ENCODE results near the gene MTA2. TPM values are rescaled to one million over a fixed set of nuclear protein-coding genes. Genes with fewer than 3 reads are reported as not detected.

Gene MTA2
- total and polyA plus RNA-seq, 2 of the 8 experiments (the other 6 are each of a cell fraction or from before 2014, with no cell fraction given), result 25.7 to 114 TPM

GRCh38 chr11:62567018-62567633 lies 34.5 kb downstream of the MTA2 start:
- no peak overlapping the region for H2BK15ac ChIP-seq (ENCODE audit: low read length)
- no peak overlapping the region for H2AFZ ChIP-seq (ENCODE audit: low read length)
- FAIRE-seq (no peak), DNase-seq (ENCODE audit: low read depth in 1 of 2, low spot score in 2 of 2) (no peak)
- no peak overlapping the region for H3K4me3 ChIP-seq (ENCODE audit: extremely low read depth in 1 of 4, insufficient read depth in 2 of 4, low read depth in 3 of 4, low read length in 4 of 4)
- H2AK5ac ChIP-seq (ENCODE audit: low read depth, low read length), result no peak overlapping the region
- H3K9ac ChIP-seq (replicated peaks in 1 of 4; ENCODE audit: extremely low read depth in 1 of 4, low read depth in 3 of 4, low read length in 3 of 4), result 0 out of 7 replicates have a peak overlapping the region, but pooled peaks of 1 of the 4 experiments have one; percentile 13
- 92% methylated on average over 8 of the region's 8 CpGs; no CpG with 5 or more reads in 1 of the 2 experiments for WGBS, 2 experiments (ENCODE audit: extremely low coverage in 1 of 2, insufficient coverage in 1 of 2, insufficient read length in 1 of 2, insufficient replicate concordance in 2 of 2, low coverage in 1 of 2, low lambda C conversion rate in 2 of 2, missing lambda C conversion rate in 1 of 2)
- no peak overlapping the region for H4K5ac ChIP-seq (ENCODE audit: insufficient read length, low read depth, low read length)
- no peak overlapping the region for H3K18ac ChIP-seq (ENCODE audit: extremely low read depth, low read length)
- no peak overlapping the region for H4K8ac ChIP-seq (ENCODE audit: extremely low read depth, insufficient read depth, low read length)
- no peaks in the 10 kb centered on the region; the same call in 1 of the 2 replicates for H3K79me1 ChIP-seq (ENCODE audit: low read depth, low read length)
- POLR2A ChIA-PET (ENCODE audit: partially characterized antibody), result interaction anchor here (0.6 to 20.7 kb wide), 9 partner anchors 2 to 270 kb away, joined by 3 to 336 read pairs (median 4); partner anchors contain the start of genes C11orf98, CSKMT and EEF1G
- CTCF ChIA-PET (ENCODE audit: partially characterized antibody), result interaction anchor here (2.9 to 3.0 kb wide), 2 partner anchors 24 to 143 kb away, joined by 13 to 17 read pairs; no protein-coding TSS in a partner anchor
- peaks cover 18 to 41% of the 10 kb centered on the region in 2 experiments for H4K20me1 ChIP-seq (replicated peaks in 1 of 2; ENCODE audit: control insufficient read depth in 1 of 2, insufficient read depth in 2 of 2, low read length in 2 of 2)
- H3K23ac ChIP-seq (ENCODE audit: insufficient read length), result no peak overlapping the region
- H3K79me2 ChIP-seq (ENCODE audit: control insufficient read depth in 1 of 2, insufficient read depth in 2 of 2, low read length in 2 of 2), result peaks cover 0 to 61% of the 10 kb centered on the region in 2 experiments; a peak in 3 of 4 replicates
- no peak overlapping the region for H2BK12ac ChIP-seq (ENCODE audit: low read depth, low read length)
- H3K14ac ChIP-seq (ENCODE audit: insufficient read length), result no peak overlapping the region
- no peak overlapping the region for H2BK120ac ChIP-seq (replicated peaks; ENCODE audit: low read depth, low read length)
- no peak overlapping the region for H4K91ac ChIP-seq (replicated peaks; ENCODE audit: insufficient read length, low read length)
- no peak overlapping the region for H3K56ac ChIP-seq (replicated peaks; ENCODE audit: insufficient read length, low read depth, low read length)
- no peaks in the 10 kb centered on the region; the same call in 1 of the 2 replicates for H3K23me2 ChIP-seq (ENCODE audit: low read depth, low read length)
- H3K27me3 ChIP-seq (replicated peaks in 1 of 4; ENCODE audit: control insufficient read depth in 3 of 4, extremely low read depth in 1 of 4, insufficient read depth in 3 of 4, low read length in 3 of 4), result no peaks in the 10 kb centered on the region
- peaks cover 50 to 93% (median 74%) of the 10 kb centered on the region in 4 experiments for H3K36me3 ChIP-seq (ENCODE audit: control insufficient read depth in 2 of 4, insufficient read depth in 4 of 4, low read length in 3 of 4)
- H3K4me1 ChIP-seq (replicated peaks in 1 of 4; ENCODE audit: control insufficient read depth in 3 of 4, insufficient read depth in 4 of 4, low read length in 3 of 4), result peaks cover 2 to 6% (median 2%) of the 10 kb centered on the region in 4 experiments; a peak in 3 of 7 replicates
- no peak overlapping the region for H2BK5ac ChIP-seq (ENCODE audit: low read depth, low read length)
- no peaks in the 10 kb centered on the region for H3K9me3 ChIP-seq (ENCODE audit: insufficient read depth in 2 of 2, low read depth in 1 of 2, low read length in 1 of 2)
- H3K27ac ChIP-seq (ENCODE audit: low read depth, low read length), result no peak overlapping the region
- no peak overlapping the region for H3K4ac ChIP-seq (replicated peaks; ENCODE audit: insufficient read length, low read depth, low read length)
- H3K4me2 ChIP-seq (ENCODE audit: insufficient read depth in 1 of 2, low read depth in 2 of 2, low read length in 2 of 2), result no peak overlapping the region
- no peak overlapping the region for H2BK20ac ChIP-seq (ENCODE audit: low read length)
- no peak for TF ChIP-seq SIN3A (conservative IDR thresholded peaks at IDR 0.05 in 1 of 2, IDR thresholded peaks at IDR 0.05 in 1 of 2; ENCODE audit: low read depth in 1 of 2, low read length in 2 of 2)
- TF ChIP-seq KDM4A (IDR thresholded peaks at IDR 0.05; ENCODE audit: low read depth, low read length, severe bottlenecking), result no peak
- TF ChIP-seq FOSL1 (IDR thresholded peaks at IDR 0.05; ENCODE audit: insufficient read depth, low read depth, low read length), result no peak
- TF ChIP-seq SIX5 (IDR thresholded peaks at IDR 0.05; ENCODE audit: low read depth, low read length), result no peak
- no peak for TF ChIP-seq EZH2 (IDR thresholded peaks at IDR 0.05; ENCODE audit: low read depth, low read length, severe bottlenecking)
- TF ChIP-seq, protein P1, sequence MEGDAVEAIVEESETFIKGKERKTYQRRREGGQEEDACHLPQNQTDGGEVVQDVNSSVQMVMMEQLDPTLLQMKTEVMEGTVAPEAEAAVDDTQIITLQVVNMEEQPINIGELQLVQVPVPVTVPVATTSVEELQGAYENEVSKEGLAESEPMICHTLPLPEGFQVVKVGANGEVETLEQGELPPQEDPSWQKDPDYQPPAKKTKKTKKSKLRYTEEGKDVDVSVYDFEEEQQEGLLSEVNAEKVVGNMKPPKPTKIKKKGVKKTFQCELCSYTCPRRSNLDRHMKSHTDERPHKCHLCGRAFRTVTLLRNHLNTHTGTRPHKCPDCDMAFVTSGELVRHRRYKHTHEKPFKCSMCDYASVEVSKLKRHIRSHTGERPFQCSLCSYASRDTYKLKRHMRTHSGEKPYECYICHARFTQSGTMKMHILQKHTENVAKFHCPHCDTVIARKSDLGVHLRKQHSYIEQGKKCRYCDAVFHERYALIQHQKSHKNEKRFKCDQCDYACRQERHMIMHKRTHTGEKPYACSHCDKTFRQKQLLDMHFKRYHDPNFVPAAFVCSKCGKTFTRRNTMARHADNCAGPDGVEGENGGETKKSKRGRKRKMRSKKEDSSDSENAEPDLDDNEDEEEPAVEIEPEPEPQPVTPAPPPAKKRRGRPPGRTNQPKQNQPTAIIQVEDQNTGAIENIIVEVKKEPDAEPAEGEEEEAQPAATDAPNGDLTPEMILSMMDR (IDR thresholded peaks at IDR 0.05; ENCODE audit: control extremely low read depth in 1 of 3, insufficient read depth in 1 of 3, low read depth in 1 of 3, low read length in 3 of 3), result no peak
- no peak for TF ChIP-seq RFX5 (IDR thresholded peaks at IDR 0.05; ENCODE audit: borderline replicate concordance, low read depth, low read length)
- TF ChIP-seq ASH2L (IDR thresholded peaks at IDR 0.05; ENCODE audit: low read length), result no peak
- TF ChIP-seq HDAC2 (IDR thresholded peaks at IDR 0.05; ENCODE audit: borderline replicate concordance in 1 of 2, low read depth in 2 of 2, low read length in 2 of 2), result no peak

Measured in H1 (cell line).